Omental fat pad (tissue), 4 donors: Measurements from ENCODE around the gene HYAL1. TPM values are rescaled to one million over a fixed set of nuclear protein-coding genes. Genes with fewer than 3 reads are reported as not detected.
"Not testable (repeated sequence)": the region's sequence is repeated elsewhere in the genome, so short reads cannot be mapped to it uniquely, and the experiment has no call there.

Experiments
- ATAC-seq: fragments of 150-250 bp; one replicate; pipeline ENCODE4 v1.9.1; 2016; ENCODE audit warnings: mild to moderate bottlenecking, moderate library complexity; ENCODE audit not compliant: low FRiP score
- DNase-seq: peaks from one replicate; pipeline ENCODE4 v3.0.0-alpha.2; 2019; ENCODE audit warnings: low spot score
- total RNA-seq, 4 donors: library from RNA; depleted of rRNA; stranded (reverse); fragments of >200 nt; gene quantifications; one replicate each; pipeline ENCODE4 v1.1.0, GENCODE V29; 2016
- TF ChIP-seq, protein P1 (sequence below), 3 donors: fragments of 450-650 bp; IDR thresholded peaks; one replicate each; pipeline ENCODE4 v1.5.1; 2016 to 2017; ENCODE audit warnings: antibody characterized with exemption in 3 of 3, mild to moderate bottlenecking in 3 of 3, moderate library complexity in 2 of 3

The HYAL1 gene
- total RNA-seq, 4 donors from 2014 or later = 6.8 to 32.3 (median 14.6) TPM

DNA sequence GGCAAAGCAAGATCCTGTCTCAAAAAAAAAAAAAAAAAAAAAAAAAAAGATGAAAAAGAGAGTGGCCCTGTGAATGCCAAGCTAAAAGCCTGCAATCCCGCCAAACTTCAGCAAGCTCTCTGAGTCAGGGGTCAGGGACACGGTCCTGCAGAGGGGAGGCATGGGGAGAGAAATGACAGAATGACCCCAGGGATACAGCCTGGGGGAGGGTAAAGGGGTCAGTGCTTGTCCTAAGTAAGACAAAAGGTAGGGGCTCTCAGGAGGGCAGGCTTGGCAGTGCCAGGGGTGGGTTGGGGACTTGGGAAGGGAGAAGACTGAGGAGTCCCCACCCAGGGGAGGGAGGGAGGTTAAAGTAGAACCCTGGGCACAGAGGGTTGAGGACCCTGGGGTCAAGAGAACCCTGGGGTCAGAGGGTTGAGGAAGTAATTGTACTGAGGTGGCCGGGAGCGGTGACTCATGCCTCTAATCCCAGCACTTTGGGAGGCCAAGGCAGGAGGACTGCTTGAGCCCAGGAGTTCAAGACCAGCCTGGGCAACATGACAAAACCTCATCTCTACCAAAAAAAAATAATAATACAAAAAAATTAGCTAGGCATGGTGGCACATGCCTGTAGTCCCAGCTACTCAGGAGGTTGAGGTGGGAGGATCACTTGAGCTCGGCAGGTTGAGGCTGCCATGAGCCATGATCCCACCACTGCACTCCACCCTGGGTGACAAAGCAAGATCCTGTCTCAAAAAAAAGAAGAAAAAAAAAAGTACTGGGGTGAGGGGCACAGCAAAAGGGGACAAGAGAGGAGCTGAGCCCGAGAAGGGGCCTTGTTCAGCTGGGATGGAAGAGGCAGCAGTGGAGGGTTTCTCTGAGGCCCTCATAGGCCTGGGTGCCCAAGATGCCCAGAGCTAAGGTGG, 39.6 kb downstream of the HYAL1 start:
- ATAC-seq (no peak), DNase-seq (no peak)
- TF ChIP-seq, protein P1, sequence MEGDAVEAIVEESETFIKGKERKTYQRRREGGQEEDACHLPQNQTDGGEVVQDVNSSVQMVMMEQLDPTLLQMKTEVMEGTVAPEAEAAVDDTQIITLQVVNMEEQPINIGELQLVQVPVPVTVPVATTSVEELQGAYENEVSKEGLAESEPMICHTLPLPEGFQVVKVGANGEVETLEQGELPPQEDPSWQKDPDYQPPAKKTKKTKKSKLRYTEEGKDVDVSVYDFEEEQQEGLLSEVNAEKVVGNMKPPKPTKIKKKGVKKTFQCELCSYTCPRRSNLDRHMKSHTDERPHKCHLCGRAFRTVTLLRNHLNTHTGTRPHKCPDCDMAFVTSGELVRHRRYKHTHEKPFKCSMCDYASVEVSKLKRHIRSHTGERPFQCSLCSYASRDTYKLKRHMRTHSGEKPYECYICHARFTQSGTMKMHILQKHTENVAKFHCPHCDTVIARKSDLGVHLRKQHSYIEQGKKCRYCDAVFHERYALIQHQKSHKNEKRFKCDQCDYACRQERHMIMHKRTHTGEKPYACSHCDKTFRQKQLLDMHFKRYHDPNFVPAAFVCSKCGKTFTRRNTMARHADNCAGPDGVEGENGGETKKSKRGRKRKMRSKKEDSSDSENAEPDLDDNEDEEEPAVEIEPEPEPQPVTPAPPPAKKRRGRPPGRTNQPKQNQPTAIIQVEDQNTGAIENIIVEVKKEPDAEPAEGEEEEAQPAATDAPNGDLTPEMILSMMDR (IDR thresholded peaks at IDR 0.05) = no peak

DNA sequence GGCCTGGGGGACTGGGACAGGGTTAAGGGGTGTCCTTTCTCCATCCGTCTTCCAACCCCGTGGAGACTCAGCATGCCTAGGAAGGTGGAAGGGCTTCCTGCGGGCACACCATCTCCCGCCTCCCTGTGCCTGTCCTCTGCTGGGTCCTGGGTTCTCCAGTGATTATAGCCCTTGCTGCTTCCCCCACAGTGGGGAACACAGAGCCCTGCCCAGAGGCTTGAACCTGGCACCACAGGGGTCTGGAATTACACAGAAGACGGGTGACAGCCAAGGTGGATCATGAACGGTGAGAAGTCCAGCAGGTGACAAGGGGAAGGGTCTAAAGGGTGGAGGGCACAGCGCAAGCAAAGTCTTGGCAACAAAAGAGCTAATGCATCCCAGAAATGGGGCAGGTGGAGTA, 40.6 kb downstream of the HYAL1 start:
- no peak for DNase-seq
- TF ChIP-seq, protein P1 (IDR thresholded peaks at IDR 0.05) = no peak
- no peak for ATAC-seq

DNA sequence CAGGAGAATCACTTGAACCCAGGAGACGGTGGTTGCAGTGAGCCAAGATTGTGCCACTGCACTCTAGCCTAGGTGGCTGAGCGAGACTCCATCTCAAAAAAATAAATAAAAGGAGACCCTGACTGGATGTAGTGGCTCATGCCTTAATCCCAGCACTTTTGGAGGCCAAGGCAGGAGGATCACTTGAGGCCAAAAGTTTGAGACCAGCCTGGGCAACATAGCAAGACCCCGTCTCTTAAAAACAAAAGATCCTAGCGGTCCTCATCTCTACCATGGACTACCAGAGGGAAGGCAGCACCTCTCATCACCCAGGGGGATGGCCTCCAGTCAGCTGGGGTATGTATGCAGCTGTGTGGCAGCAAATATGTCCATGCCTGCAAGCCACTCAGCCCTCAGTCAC, 41.2 kb downstream of the HYAL1 start:
- not testable (repeated sequence) for ATAC-seq, DNase-seq

GRCh38 chr3:50261505-50261904, 41.9 kb downstream of the HYAL1 start:
- TF ChIP-seq, protein P1 (IDR thresholded peaks at IDR 0.05) = no peak
- DNase-seq (no peak), ATAC-seq (no peak)

- ATAC-seq = no peak
- DNase-seq = no peak
These were observed 42.4 kb downstream of the HYAL1 start for GRCh38 chr3:50260942-50261441.

DNA sequence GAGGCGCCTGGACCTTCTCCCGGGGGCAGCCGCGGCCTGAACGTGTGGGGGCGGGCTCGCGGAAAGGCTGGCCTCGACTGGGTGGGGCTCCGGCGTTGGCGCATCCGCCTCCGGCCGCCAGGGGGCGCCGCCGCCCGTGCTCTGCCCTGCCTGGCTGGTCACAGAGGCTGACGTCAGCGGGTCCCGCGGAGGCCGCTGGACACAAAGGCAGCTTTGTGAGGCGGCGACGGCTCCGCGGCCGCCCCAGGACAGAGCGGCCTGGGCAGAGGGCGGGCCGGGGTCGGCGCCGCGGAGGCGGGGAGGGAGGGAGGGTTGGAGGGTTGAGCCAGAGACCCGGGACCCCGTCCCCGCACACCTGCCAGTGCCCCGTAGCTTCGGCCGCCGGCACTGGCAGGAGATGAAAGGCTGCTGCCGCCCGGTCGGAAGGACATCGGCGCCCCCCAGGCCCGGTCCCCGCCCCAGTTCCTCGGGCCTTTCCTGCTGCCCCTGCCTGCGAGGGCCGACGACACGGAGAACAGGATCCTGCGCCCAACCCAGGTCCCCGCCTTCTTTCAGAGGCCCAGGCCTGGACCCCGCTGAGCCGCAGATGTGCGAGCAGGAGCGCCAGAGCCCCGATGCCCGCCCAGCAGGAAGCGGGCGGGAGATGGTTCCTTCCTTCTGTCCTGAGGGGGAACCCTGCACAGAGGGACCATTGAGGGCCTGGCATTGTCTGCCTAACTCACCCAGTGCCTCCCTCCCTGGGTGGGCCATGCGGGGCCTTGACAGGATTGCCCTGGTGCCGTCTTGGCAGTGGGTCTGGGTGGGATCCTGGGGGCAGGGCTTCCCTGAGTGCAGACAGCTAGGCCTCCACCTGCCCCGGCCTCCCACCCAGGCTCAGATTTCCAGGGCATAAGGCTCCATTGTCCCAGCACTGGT, 43.1 kb downstream of the HYAL1 start:
- DNase-seq = peak; percentile 71
- peak; percentile 81 for ATAC-seq
- TF ChIP-seq, protein P1 (IDR thresholded peaks at IDR 0.05) = peak in 2 of 3 donors; percentile 91 to 93

More at GRCh38 chr3:50260942-50261441, 42.4 kb downstream of the HYAL1 start:
- TF ChIP-seq, protein P1 (IDR thresholded peaks at IDR 0.05) = no peak

DNA sequence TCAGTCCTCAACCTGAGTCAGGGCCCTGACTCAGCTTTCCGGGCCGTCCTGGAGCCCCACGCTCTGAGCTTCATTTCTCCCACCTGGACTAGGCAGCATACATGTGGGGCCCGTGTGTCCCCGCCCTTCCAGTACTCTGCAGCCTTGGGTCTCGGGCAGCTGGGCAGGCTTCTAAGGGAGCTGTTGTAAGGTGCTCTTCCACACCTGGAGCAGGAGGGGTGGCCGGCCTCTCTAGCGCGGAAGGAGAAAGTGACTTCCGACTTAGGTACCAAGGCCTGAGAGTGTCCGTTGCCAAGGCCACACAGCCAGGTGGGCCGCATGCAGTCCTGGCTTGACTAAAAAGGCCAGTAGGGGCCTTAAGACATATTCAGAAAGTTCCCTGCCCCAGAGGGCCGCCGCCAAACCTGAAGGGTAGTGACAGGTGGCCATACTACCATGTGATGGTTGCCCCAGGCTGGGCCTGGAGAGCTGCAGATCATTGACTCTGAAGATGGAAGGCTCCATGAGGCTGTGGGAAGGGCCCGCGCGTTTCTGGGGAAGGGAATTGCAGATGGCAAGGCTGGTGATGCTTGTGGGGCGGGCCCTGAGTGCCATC, 43.8 kb downstream of the HYAL1 start:
- DNase-seq (no peak), ATAC-seq (no peak)
- TF ChIP-seq, protein P1 (IDR thresholded peaks at IDR 0.05) = no peak
